ENCODE measurements around the gene ABLIM2.

ABLIM2 gene

GRCh38 chr4:8171984-8172924 lies 13.6 kb upstream of the ABLIM2 start:
- Histone ChIP-seq H3K4me3 (ENCODE audit: extremely low read depth, insufficient read depth, low read length, poor library complexity, severe bottlenecking) (no peak overlapping the region), H3K36me3 (ENCODE audit: control insufficient read depth, insufficient read depth, low read length) (no peaks in the 10 kb centered on the region), H3K4me1 (ENCODE audit: control insufficient read depth, insufficient read depth, low read length, poor library complexity, severe bottlenecking) (no peaks in the 10 kb centered on the region), H3K9me3 (ENCODE audit: control insufficient read depth, low read length) (peaks cover 10% of the 10 kb centered on the region), H3K27ac (ENCODE audit: low read depth, low read length, severe bottlenecking) (no peak overlapping the region)
- 88 to 91% methylated on average over 33 of the region's 36 CpGs for WGBS, 2 experiments (ENCODE audit: insufficient coverage in 2 of 2)

- H3K4me1 ChIP-seq (ENCODE audit: control insufficient read depth, insufficient read depth, low read length, poor library complexity, severe bottlenecking): no peaks in the 10 kb centered on the region
- H3K4me3 ChIP-seq (ENCODE audit: extremely low read depth, insufficient read depth, low read length, poor library complexity, severe bottlenecking): no peak overlapping the region
- H3K36me3 ChIP-seq (ENCODE audit: control insufficient read depth, insufficient read depth, low read length): no peaks in the 10 kb centered on the region
- H3K9me3 ChIP-seq (ENCODE audit: control insufficient read depth, low read length): peaks cover 10% of the 10 kb centered on the region
- no peak overlapping the region for H3K27ac ChIP-seq (ENCODE audit: low read depth, low read length, severe bottlenecking)
- 78 to 100% methylated on average over 2 to 5 of the region's 7 CpGs for WGBS, 2 experiments (ENCODE audit: insufficient coverage in 2 of 2)
These were observed 12.7 kb upstream of the ABLIM2 start for GRCh38 chr4:8171266-8171665.

GRCh38 chr4:8170341-8170740 lies 11.7 kb upstream of the ABLIM2 start:
- H3K9me3 ChIP-seq (ENCODE audit: control insufficient read depth, low read length): peaks cover 10% of the 10 kb centered on the region
- H3K27ac ChIP-seq (ENCODE audit: low read depth, low read length, severe bottlenecking): no peak overlapping the region
- H3K4me1 ChIP-seq (ENCODE audit: control insufficient read depth, insufficient read depth, low read length, poor library complexity, severe bottlenecking): no peaks in the 10 kb centered on the region
- 86 to 93% methylated on average over 4 to 10 of the region's 11 CpGs for WGBS, 2 experiments (ENCODE audit: insufficient coverage in 2 of 2)
- no peak overlapping the region for H3K4me3 ChIP-seq (ENCODE audit: extremely low read depth, insufficient read depth, low read length, poor library complexity, severe bottlenecking)
- no peaks in the 10 kb centered on the region for H3K36me3 ChIP-seq (ENCODE audit: control insufficient read depth, insufficient read depth, low read length)

- WGBS, 2 experiments (ENCODE audit: insufficient coverage in 2 of 2): 75 to 81% methylated on average over 1 to 3 of the region's 3 CpGs
- H3K27ac ChIP-seq (ENCODE audit: low read depth, low read length, severe bottlenecking): no peak overlapping the region
- H3K4me3 ChIP-seq (ENCODE audit: extremely low read depth, insufficient read depth, low read length, poor library complexity, severe bottlenecking): no peak overlapping the region
These were observed 11.2 kb upstream of the ABLIM2 start for GRCh38 chr4:8169763-8170162.

GRCh38 chr4:8168832-8169598 lies 10.4 kb upstream of the ABLIM2 start:
- Histone ChIP-seq H3K4me3 (ENCODE audit: extremely low read depth, insufficient read depth, low read length, poor library complexity, severe bottlenecking) (no peak overlapping the region), H3K27ac (ENCODE audit: low read depth, low read length, severe bottlenecking) (no peak overlapping the region), H3K4me1 (ENCODE audit: control insufficient read depth, insufficient read depth, low read length, poor library complexity, severe bottlenecking) (no peaks in the 10 kb centered on the region), H3K9me3 (ENCODE audit: control insufficient read depth, low read length) (peaks cover 10% of the 10 kb centered on the region), H3K36me3 (ENCODE audit: control insufficient read depth, insufficient read depth, low read length) (no peaks in the 10 kb centered on the region)
- 100% methylated on average over 3 to 4 of the region's 5 CpGs for WGBS, 2 experiments (ENCODE audit: insufficient coverage in 2 of 2)

More at GRCh38 chr4:8169763-8170162, 11.2 kb upstream of the ABLIM2 start:
- H3K9me3 ChIP-seq (ENCODE audit: control insufficient read depth, low read length): peaks cover 10% of the 10 kb centered on the region
- H3K36me3 ChIP-seq (ENCODE audit: control insufficient read depth, insufficient read depth, low read length): no peaks in the 10 kb centered on the region
- no peaks in the 10 kb centered on the region for H3K4me1 ChIP-seq (ENCODE audit: control insufficient read depth, insufficient read depth, low read length, poor library complexity, severe bottlenecking)

- Histone ChIP-seq H3K27ac (ENCODE audit: low read depth, low read length, severe bottlenecking) (no peak overlapping the region), H3K9me3 (ENCODE audit: control insufficient read depth, low read length) (peaks cover 10% of the 10 kb centered on the region), H3K4me1 (ENCODE audit: control insufficient read depth, insufficient read depth, low read length, poor library complexity, severe bottlenecking) (no peaks in the 10 kb centered on the region), H3K36me3 (ENCODE audit: control insufficient read depth, insufficient read depth, low read length) (no peaks in the 10 kb centered on the region), H3K4me3 (ENCODE audit: extremely low read depth, insufficient read depth, low read length, poor library complexity, severe bottlenecking) (no peak overlapping the region)
- 100% methylated on average over 1 of the region's 1 CpG; no CpG with 5 or more reads in 1 of the 2 experiments for WGBS, 2 experiments (ENCODE audit: insufficient coverage in 2 of 2)
These were observed 9.6 kb upstream of the ABLIM2 start for GRCh38 chr4:8168232-8168631.

GRCh38 chr4:8167815-8168214 lies 9.2 kb upstream of the ABLIM2 start:
- Histone ChIP-seq H3K27ac (ENCODE audit: low read depth, low read length, severe bottlenecking) (no peak overlapping the region), H3K9me3 (ENCODE audit: control insufficient read depth, low read length) (peaks cover 10% of the 10 kb centered on the region), H3K36me3 (ENCODE audit: control insufficient read depth, insufficient read depth, low read length) (no peaks in the 10 kb centered on the region), H3K4me3 (ENCODE audit: extremely low read depth, insufficient read depth, low read length, poor library complexity, severe bottlenecking) (no peak overlapping the region), H3K4me1 (ENCODE audit: control insufficient read depth, insufficient read depth, low read length, poor library complexity, severe bottlenecking) (no peaks in the 10 kb centered on the region)
- WGBS, 2 experiments (ENCODE audit: insufficient coverage in 2 of 2): 80 to 100% methylated on average over 1 of the region's 2 CpGs

GRCh38 chr4:8167291-8167690 lies 8.7 kb upstream of the ABLIM2 start:
- no peaks in the 10 kb centered on the region for H3K4me1 ChIP-seq (ENCODE audit: control insufficient read depth, insufficient read depth, low read length, poor library complexity, severe bottlenecking)
- no peaks in the 10 kb centered on the region for H3K36me3 ChIP-seq (ENCODE audit: control insufficient read depth, insufficient read depth, low read length)
- peaks cover 10% of the 10 kb centered on the region for H3K9me3 ChIP-seq (ENCODE audit: control insufficient read depth, low read length)
- H3K27ac ChIP-seq (ENCODE audit: low read depth, low read length, severe bottlenecking): no peak overlapping the region
- 70 to 100% methylated on average over 1 to 2 of the region's 2 CpGs for WGBS, 2 experiments (ENCODE audit: insufficient coverage in 2 of 2)
- H3K4me3 ChIP-seq (ENCODE audit: extremely low read depth, insufficient read depth, low read length, poor library complexity, severe bottlenecking): no peak overlapping the region

GRCh38 chr4:8165374-8165896 lies 6.8 kb upstream of the ABLIM2 start:
- Histone ChIP-seq H3K4me3 (ENCODE audit: extremely low read depth, insufficient read depth, low read length, poor library complexity, severe bottlenecking) (no peak overlapping the region), H3K36me3 (ENCODE audit: control insufficient read depth, insufficient read depth, low read length) (no peaks in the 10 kb centered on the region), H3K4me1 (ENCODE audit: control insufficient read depth, insufficient read depth, low read length, poor library complexity, severe bottlenecking) (no peaks in the 10 kb centered on the region), H3K27ac (ENCODE audit: low read depth, low read length, severe bottlenecking) (no peak overlapping the region), H3K9me3 (ENCODE audit: control insufficient read depth, low read length) (peaks cover 10% of the 10 kb centered on the region)
- WGBS, 2 experiments (ENCODE audit: insufficient coverage in 2 of 2): 75 to 81% methylated on average over 5 to 6 of the region's 6 CpGs

- H3K9me3 ChIP-seq (ENCODE audit: control insufficient read depth, low read length): peaks cover 10% of the 10 kb centered on the region
- H3K4me1 ChIP-seq (ENCODE audit: control insufficient read depth, insufficient read depth, low read length, poor library complexity, severe bottlenecking): no peaks in the 10 kb centered on the region
- WGBS, 2 experiments (ENCODE audit: insufficient coverage in 2 of 2): 89 to 90% methylated on average over 9 to 10 of the region's 10 CpGs
- H3K36me3 ChIP-seq (ENCODE audit: control insufficient read depth, insufficient read depth, low read length): no peaks in the 10 kb centered on the region
- H3K4me3 ChIP-seq (ENCODE audit: extremely low read depth, insufficient read depth, low read length, poor library complexity, severe bottlenecking): no peak overlapping the region
- H3K27ac ChIP-seq (ENCODE audit: low read depth, low read length, severe bottlenecking): no peak overlapping the region
These were observed 6.1 kb upstream of the ABLIM2 start for GRCh38 chr4:8164687-8165086.

All from mesodermal cell (in vitro differentiated cells).